T-helper 17 cell (primary cell): ENCODE results near the gene IGSF8. TPM values are rescaled to one million over a fixed set of nuclear protein-coding genes. Genes with fewer than 3 reads are reported as not detected.
A peak's percentile ranks its signal among the peaks of the same experiment; 100 is the strongest.

Source experiments
- ATAC-seq: fragments of 150-1000 bp; cut with Tn5 transposase; 2 replicates; pipeline ENCODE4 v1.10.0; 2021; ENCODE audit warnings: mild to moderate bottlenecking, moderate library complexity
- DNase-seq, 3 donors: peaks; one replicate each; pipeline versions ENCODE4 v3.0.0 to v3.0.0-alpha.2; 2020 to 2021
- H3K9me3 ChIP-seq: one replicate; pipeline ENCODE4 v1.7.0; 2013; ENCODE audit warnings: low read length, mild to moderate bottlenecking; ENCODE audit not compliant: control insufficient read depth, poor library complexity, severe bottlenecking
- H3K27ac Mint-ChIP-seq: one replicate; pipeline ENCODE4 v1.8.0; 2022; ENCODE audit warnings: mild to moderate bottlenecking, moderate library complexity, mixed read lengths
- H3K27me3 Mint-ChIP-seq: one replicate; pipeline ENCODE4 v1.8.0; 2022; ENCODE audit warnings: mixed read lengths
- H3K36me3 Mint-ChIP-seq: one replicate; pipeline ENCODE4 v1.8.0; 2022; ENCODE audit warnings: low read depth, mixed read lengths
- H3K4me1 Mint-ChIP-seq: one replicate; pipeline ENCODE4 v1.8.0; 2022; ENCODE audit warnings: mild to moderate bottlenecking, mixed read lengths
- H3K4me3 Mint-ChIP-seq: one replicate; pipeline ENCODE4 v1.8.0; 2022; ENCODE audit warnings: mild to moderate bottlenecking, moderate library complexity, mixed read lengths
- total RNA-seq, 4 donors: library from RNA in 2 of 4; stranded (reverse) in 2 of 4; gene quantifications; one replicate each; pipeline ENCODE4 v1.2.3 and lab custom pipeline; 2022 to 2026

IGSF8 gene, protein sequence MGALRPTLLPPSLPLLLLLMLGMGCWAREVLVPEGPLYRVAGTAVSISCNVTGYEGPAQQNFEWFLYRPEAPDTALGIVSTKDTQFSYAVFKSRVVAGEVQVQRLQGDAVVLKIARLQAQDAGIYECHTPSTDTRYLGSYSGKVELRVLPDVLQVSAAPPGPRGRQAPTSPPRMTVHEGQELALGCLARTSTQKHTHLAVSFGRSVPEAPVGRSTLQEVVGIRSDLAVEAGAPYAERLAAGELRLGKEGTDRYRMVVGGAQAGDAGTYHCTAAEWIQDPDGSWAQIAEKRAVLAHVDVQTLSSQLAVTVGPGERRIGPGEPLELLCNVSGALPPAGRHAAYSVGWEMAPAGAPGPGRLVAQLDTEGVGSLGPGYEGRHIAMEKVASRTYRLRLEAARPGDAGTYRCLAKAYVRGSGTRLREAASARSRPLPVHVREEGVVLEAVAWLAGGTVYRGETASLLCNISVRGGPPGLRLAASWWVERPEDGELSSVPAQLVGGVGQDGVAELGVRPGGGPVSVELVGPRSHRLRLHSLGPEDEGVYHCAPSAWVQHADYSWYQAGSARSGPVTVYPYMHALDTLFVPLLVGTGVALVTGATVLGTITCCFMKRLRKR
- total RNA-seq (10 to 100 TPM; 29.3 to 36.8 TPM), total RNA-seq (lab: John Stamatoyannopoulos, UW) (28.6 to 34.4 reads per million in 2 donors)

DNA sequence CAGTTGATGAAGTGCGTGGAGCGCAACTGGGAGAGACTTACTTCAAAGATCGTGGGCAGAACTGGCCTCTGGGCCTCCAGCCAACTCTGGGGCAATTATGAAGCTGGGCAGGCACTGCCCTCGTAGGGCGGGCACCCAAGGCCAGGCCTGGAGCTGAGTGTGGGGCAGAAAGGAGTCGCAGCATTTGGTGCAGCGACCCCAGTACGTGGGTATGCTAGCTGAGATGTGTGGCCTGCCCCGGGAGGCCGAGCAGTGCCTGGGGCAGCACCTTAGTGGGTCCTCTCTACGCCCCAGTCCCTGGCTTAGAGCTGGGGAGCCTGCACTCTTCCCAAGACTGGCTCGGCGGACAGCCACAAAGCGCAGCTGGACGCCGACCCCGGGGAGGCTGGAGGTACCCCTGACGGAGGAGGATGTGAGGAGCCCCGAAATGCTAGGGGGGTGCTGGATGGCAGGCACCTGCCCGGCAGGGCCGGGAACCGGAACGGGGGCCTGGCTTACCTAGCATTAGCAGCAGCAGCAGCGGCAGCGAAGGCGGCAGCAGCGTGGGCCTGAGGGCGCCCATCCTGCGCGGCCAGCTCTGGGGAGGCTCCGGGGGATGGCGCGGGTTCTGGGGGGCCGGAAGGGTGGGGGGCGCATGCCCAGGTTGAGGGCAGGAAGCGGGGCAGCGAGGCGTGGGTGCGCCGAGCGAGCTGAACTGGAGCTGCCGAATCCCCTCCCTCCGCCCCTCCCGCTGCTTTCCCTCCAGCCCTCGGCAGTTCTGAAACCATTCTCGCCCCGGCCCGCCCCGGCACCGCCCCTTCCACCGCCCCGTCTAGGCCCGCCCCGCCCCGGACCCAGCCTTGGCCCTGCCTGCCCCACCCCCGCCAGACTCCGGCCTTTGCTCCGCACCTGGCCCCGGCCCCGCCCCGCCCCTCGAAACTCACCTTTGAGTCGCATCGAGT lies at the start of gene IGSF8:
Gene IGSF8 (minus strand): TSS at position 709 of the 941 bp plus-strand sequence. CDS start 147 bp downstream, at position 562.
- ATAC-seq (peak; percentile 66), DNase-seq (peak; percentile 87 to 94 (median 92))
- Mint-ChIP-seq H3K36me3 (no peaks in the 10 kb centered on the region), H3K4me1 (peaks cover 36% of the 10 kb centered on the region), H3K27ac (peak within 1 kb of the TSS; percentile 95), H3K27me3 (no peaks in the 10 kb centered on the region), H3K4me3 (peak within 1 kb of the TSS; percentile 93)
- no peaks in the 10 kb centered on the region for H3K9me3 ChIP-seq

DNA sequence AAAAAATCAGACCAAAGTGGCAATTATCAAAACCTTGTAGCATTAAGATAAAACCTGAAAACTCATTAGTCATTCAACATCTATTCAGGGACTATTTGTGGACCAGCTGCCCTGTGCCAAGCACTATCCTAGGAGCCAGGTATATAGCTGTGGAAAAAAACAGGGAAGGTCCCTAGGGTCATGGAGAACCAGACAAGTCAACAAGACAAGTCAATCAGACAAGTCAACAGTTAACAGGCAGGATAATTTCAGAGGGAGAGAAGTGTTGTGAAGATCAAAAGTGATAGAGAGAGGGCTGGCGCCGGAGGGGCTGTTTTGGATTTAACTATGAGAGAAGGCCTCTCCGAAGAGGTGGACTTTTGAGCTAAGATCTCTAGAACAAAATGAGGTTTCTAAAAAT lies 49.7 kb upstream of the IGSF8 start:
- H3K36me3 Mint-ChIP-seq = peaks cover 4% of the 10 kb centered on the region
- H3K4me3 Mint-ChIP-seq = no peak overlapping the region
- H3K27me3 Mint-ChIP-seq = peaks cover 40% of the 10 kb centered on the region
- H3K4me1 Mint-ChIP-seq = no peaks in the 10 kb centered on the region
- ATAC-seq = no peak
- H3K9me3 ChIP-seq = no peaks in the 10 kb centered on the region
- no peak for DNase-seq
- no peak overlapping the region for H3K27ac Mint-ChIP-seq

DNA sequence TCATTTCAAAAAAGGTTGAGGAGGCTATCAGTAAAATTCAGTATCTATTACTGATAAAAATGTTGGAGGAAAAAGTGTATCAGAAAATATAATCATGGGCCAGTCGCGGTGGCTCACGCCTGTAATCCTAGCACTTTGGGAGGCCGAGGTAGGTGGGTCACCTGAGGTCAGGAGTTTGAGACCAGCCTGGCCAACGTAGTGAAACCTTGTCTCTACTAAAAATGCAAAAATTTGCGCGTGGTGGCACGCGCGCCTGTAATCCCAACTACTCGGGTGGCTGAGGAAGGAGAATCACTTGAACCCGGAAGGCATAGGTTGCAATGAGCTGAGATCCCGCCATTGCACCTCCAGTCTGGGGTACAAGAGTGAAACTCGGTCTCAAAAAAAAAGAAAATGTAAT lies 47.7 kb upstream of the IGSF8 start:
- H3K27me3 Mint-ChIP-seq = peaks cover 53% of the 10 kb centered on the region
- no peaks in the 10 kb centered on the region for H3K4me1 Mint-ChIP-seq
- peaks cover 4% of the 10 kb centered on the region for H3K36me3 Mint-ChIP-seq
- no peak for DNase-seq
- no peak overlapping the region for H3K4me3 Mint-ChIP-seq
- H3K27ac Mint-ChIP-seq = no peak overlapping the region
- no peaks in the 10 kb centered on the region for H3K9me3 ChIP-seq
- ATAC-seq = no peak

DNA sequence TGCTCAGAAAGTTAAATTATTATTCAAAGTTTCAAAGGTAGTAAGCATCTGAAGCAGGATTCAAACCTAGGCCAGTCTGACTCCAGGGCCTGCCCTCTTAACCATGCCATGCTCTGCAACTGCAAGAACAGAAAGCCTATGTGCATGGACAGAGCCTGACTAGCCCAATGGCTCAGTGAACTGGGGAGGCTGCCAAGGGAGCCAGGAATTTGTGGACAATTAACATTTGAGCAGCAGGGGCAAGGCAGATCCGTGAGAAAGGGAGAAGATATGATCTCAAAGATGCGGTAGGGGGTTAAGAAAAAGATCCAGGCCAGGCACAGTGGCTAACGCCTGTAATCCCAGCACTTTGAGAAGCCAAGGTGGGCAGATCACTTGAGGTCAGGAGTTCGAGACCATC lies 46.5 kb upstream of the IGSF8 start:
- DNase-seq (no peak), ATAC-seq (no peak)
- Mint-ChIP-seq H3K27ac (no peak overlapping the region), H3K4me1 (no peaks in the 10 kb centered on the region), H3K36me3 (peaks cover 4% of the 10 kb centered on the region), H3K27me3 (peaks cover 63% of the 10 kb centered on the region), H3K4me3 (no peak overlapping the region)
- no peaks in the 10 kb centered on the region for H3K9me3 ChIP-seq

DNA sequence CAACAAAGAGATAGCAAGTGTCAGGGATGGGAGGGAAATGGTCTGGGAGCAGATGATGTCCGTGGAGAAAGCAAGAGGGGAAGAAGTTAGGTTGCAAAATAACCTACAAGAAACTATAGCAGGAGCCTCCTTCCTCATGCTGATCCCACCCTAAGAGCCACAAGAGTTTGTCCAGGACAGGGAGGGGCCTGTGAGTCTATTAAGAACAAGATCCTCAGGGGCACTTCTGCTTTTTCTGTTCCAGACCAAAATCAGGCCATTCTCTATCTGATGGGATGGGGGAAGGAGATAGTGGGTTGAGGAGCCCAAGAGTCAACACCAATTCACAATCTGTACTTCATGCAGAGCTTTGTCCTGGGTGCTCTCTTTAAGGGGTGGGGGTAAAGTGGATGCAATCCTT lies 45.3 kb upstream of the IGSF8 start:
- DNase-seq (no peak), ATAC-seq (no peak)
- H3K27ac Mint-ChIP-seq = no peak overlapping the region
- peaks cover 2% of the 10 kb centered on the region for H3K36me3 Mint-ChIP-seq
- peaks cover 65% of the 10 kb centered on the region for H3K27me3 Mint-ChIP-seq
- no peaks in the 10 kb centered on the region for H3K4me1 Mint-ChIP-seq
- H3K4me3 Mint-ChIP-seq = no peak overlapping the region
- no peaks in the 10 kb centered on the region for H3K9me3 ChIP-seq

DNA sequence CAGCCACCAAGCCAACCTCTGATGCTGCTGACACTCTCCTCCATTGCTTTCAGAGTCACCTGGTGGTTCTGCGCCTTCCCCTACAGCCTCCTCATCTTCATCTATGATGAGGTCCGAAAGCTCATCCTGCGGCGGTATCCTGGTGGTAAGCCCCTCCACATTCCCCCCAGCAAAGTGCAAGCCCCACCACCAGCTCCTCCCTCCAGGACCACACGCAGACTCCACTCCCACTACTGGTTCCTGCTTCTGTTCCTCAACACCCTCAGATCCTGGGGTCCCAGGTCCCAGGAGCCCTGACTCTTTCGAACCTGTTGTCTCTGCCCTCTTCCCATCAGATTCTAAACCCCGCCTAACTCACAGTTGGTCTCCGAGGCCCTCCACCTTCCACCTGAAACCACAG lies 41.4 kb upstream of the IGSF8 start:
- Mint-ChIP-seq H3K36me3 (peaks cover 2% of the 10 kb centered on the region), H3K27ac (peak overlapping the region; percentile 32), H3K27me3 (peaks cover 59% of the 10 kb centered on the region), H3K4me3 (no peak overlapping the region), H3K4me1 (peaks cover 2% of the 10 kb centered on the region)
- no peak for ATAC-seq
- DNase-seq = no peak
- H3K9me3 ChIP-seq = no peaks in the 10 kb centered on the region

DNA sequence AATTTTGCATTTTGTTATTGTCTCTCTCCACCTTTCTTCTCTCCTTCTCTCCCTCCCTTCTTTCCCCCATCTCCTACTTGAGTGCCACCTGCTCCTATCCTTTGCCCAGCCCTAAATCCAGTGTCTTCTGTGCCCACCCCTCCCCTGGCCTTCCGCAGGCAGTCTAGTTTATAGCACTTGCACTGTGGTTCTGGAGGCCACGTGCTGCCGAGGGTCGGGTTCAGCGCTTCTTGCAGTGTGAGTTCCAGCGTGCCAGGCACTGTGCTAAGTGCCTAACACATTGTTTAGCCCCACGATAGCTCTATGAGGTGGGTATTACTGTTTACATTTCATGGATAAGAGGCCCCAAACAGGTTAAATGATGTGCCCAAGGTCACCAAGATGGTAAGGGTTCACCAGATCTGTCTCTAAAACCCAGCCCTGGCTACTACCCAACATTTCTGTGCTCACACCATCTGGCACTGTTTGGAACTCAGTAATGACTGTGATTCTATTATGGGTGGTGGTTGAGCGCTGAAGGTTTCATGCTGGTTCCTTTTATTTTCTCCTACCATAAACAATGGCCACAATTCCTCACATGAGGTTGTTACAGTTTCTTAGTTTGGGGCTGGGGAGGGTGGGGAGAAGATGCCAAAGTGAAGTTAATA lies 38.9 kb upstream of the IGSF8 start:
- ATAC-seq = no peak

GRCh38 chr1:160136926-160137200 lies 38.4 kb upstream of the IGSF8 start:
- DNase-seq = no peak
- H3K9me3 ChIP-seq = no peaks in the 10 kb centered on the region
- peaks cover 5% of the 10 kb centered on the region for H3K36me3 Mint-ChIP-seq
- no peak for ATAC-seq
- no peak overlapping the region for H3K4me3 Mint-ChIP-seq
- H3K4me1 Mint-ChIP-seq = peaks cover 2% of the 10 kb centered on the region
- H3K27ac Mint-ChIP-seq = no peak overlapping the region
- peaks cover 50% of the 10 kb centered on the region for H3K27me3 Mint-ChIP-seq

More for the DNA sequence above, 38.9 kb upstream of the IGSF8 start:
- Mint-ChIP-seq H3K27ac (no peak overlapping the region), H3K4me1 (peaks cover 2% of the 10 kb centered on the region), H3K27me3 (peaks cover 50% of the 10 kb centered on the region), H3K4me3 (no peak overlapping the region), H3K36me3 (peaks cover 2% of the 10 kb centered on the region)
- DNase-seq = no peak
- H3K9me3 ChIP-seq = no peaks in the 10 kb centered on the region

GRCh38 chr1:160136121-160136925 lies 37.9 kb upstream of the IGSF8 start:
- H3K9me3 ChIP-seq = no peaks in the 10 kb centered on the region
- Mint-ChIP-seq H3K27ac (no peak overlapping the region), H3K36me3 (peaks cover 5% of the 10 kb centered on the region), H3K27me3 (peaks cover 50% of the 10 kb centered on the region), H3K4me1 (peaks cover 2% of the 10 kb centered on the region), H3K4me3 (no peak overlapping the region)
- ATAC-seq (no peak), DNase-seq (no peak)

- H3K9me3 ChIP-seq = no peaks in the 10 kb centered on the region
- Mint-ChIP-seq H3K36me3 (peaks cover 5% of the 10 kb centered on the region), H3K4me1 (peaks cover 2% of the 10 kb centered on the region), H3K27ac (no peak overlapping the region), H3K4me3 (no peak overlapping the region), H3K27me3 (peaks cover 51% of the 10 kb centered on the region)
- ATAC-seq (no peak), DNase-seq (no peak)
Measured at GRCh38 chr1:160134791-160135572, 36.6 kb upstream of the IGSF8 start.

- peaks cover 2% of the 10 kb centered on the region for H3K4me1 Mint-ChIP-seq
- no peaks in the 10 kb centered on the region for H3K9me3 ChIP-seq
- peaks cover 5% of the 10 kb centered on the region for H3K36me3 Mint-ChIP-seq
- H3K4me3 Mint-ChIP-seq = no peak overlapping the region
- peaks cover 50% of the 10 kb centered on the region for H3K27me3 Mint-ChIP-seq
- no peak overlapping the region for H3K27ac Mint-ChIP-seq
- ATAC-seq = no peak
- DNase-seq = no peak
Measured at GRCh38 chr1:160133990-160134770, 35.8 kb upstream of the IGSF8 start.
